Kidney epithelial cell (primary cell): ENCODE results near the gene CRCP. TPM values are rescaled to one million over a fixed set of nuclear protein-coding genes. Genes with fewer than 3 reads are reported as not detected.

ENCODE experiments used
- DNase-seq: peaks from one replicate; pipeline ENCODE4 v3.0.0-alpha.2; 2010; ENCODE audit warnings: low read depth
- H3K27me3 ChIP-seq: 2 replicates; pipeline ENCODE4 v1.6.0; 2011; ENCODE audit warnings: low read length; ENCODE audit not compliant: control insufficient read depth, insufficient read depth
- H3K36me3 ChIP-seq: 2 replicates; pipeline ENCODE4 v1.5.1; 2011; ENCODE audit warnings: low read length; ENCODE audit not compliant: control insufficient read depth, insufficient read depth
- H3K4me3 ChIP-seq: 2 replicates; pipeline ENCODE4 v1.5.1; 2011; ENCODE audit warnings: low read depth, mild to moderate bottlenecking, control low read depth, low read length
- total RNA-seq: library from RNA; depleted of rRNA; stranded (reverse); fragments of >200 nt; gene quantifications from 2 replicates; pipeline ENCODE4 v1.2.3, GENCODE V29; 2015
- TF ChIP-seq, protein P1 (sequence below): IDR thresholded peaks from 2 replicates; pipeline ENCODE4 v1.5.1; 2011; ENCODE audit warnings: mild to moderate bottlenecking, moderate library complexity, low read length, control low read depth, inconsistent platforms; ENCODE audit not compliant: insufficient read depth, poor library complexity, severe bottlenecking

The CRCP gene
- total RNA-seq, 1 donor from 2014 or later = 38.5 TPM

DNA sequence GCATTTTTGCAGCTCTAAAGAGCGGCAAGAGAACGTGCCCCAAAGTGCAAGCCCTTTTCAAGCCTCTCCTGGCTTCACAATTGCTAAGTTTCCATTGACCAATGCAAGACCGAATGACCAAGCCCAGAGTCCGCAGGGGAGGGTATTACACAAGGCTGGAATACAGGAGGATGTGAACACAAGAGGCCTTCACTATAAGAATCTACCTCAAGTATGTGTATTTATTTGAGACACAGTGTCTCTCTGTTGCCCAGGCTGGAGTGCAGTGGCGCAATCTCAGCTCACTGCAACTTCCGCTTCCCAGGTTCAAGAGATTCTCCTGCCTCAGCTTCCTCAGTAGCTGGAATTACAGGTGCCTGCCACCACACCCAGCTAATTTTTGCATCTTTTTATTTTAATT, 68.3 kb downstream of the CRCP start:
- DNase-seq = no peak
- no peak overlapping the region for H3K4me3 ChIP-seq
- TF ChIP-seq, protein P1, sequence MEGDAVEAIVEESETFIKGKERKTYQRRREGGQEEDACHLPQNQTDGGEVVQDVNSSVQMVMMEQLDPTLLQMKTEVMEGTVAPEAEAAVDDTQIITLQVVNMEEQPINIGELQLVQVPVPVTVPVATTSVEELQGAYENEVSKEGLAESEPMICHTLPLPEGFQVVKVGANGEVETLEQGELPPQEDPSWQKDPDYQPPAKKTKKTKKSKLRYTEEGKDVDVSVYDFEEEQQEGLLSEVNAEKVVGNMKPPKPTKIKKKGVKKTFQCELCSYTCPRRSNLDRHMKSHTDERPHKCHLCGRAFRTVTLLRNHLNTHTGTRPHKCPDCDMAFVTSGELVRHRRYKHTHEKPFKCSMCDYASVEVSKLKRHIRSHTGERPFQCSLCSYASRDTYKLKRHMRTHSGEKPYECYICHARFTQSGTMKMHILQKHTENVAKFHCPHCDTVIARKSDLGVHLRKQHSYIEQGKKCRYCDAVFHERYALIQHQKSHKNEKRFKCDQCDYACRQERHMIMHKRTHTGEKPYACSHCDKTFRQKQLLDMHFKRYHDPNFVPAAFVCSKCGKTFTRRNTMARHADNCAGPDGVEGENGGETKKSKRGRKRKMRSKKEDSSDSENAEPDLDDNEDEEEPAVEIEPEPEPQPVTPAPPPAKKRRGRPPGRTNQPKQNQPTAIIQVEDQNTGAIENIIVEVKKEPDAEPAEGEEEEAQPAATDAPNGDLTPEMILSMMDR = no peak
- H3K27me3 ChIP-seq = no peaks in the 10 kb centered on the region
- no peaks in the 10 kb centered on the region for H3K36me3 ChIP-seq

DNA sequence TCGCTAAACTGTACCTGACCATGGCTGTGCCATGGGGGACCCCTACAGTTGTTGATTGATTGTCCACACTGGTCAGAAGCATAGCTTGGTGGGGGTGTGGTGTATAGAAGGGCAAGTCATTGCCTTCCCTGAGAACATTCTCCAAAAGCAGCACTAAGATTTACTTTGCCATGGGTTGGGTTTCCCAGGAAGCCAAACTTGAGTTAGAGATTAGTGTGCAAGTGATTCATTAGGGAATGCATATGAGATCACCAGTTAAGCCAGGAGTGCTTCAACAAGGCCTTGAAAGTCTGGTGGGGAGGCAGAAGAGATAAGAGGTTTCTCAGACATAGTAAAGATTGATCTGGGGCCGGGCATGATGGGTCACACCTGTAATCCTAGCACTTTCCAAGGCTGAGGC, 69.1 kb downstream of the CRCP start:
- H3K36me3 ChIP-seq = no peaks in the 10 kb centered on the region
- TF ChIP-seq, protein P1 = no peak
- H3K27me3 ChIP-seq = no peaks in the 10 kb centered on the region
- no peak overlapping the region for H3K4me3 ChIP-seq
- peak; percentile 59 for DNase-seq

DNA sequence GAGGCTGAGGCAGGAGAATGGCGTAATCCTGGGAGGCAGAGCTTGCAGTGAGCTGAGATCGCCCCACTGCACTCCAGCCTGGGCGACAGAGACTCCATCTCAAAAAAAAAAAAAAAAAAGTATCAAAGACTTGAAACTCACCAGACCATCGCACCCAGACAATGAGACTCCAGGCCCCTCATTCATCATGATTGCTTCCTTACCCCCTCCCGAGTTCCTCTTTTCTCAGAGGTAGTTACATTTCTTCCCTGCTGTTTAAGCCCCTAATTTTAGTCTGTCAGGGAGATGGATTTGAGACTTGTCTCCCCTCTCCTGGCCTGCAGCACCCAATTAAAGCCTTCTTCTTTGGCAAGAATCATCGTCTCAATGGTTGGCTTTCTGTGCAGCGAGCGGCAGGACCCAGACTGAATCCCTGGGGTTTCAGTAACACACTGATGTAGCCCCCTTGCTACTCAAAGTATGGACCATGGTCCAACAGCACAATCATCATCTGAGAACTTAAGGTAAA, 71.1 kb downstream of the CRCP start:
- TF ChIP-seq, protein P1 = no peak
- Histone ChIP-seq H3K36me3 (no peaks in the 10 kb centered on the region), H3K27me3 (no peaks in the 10 kb centered on the region), H3K4me3 (no peak overlapping the region)
- no peak for DNase-seq

DNA sequence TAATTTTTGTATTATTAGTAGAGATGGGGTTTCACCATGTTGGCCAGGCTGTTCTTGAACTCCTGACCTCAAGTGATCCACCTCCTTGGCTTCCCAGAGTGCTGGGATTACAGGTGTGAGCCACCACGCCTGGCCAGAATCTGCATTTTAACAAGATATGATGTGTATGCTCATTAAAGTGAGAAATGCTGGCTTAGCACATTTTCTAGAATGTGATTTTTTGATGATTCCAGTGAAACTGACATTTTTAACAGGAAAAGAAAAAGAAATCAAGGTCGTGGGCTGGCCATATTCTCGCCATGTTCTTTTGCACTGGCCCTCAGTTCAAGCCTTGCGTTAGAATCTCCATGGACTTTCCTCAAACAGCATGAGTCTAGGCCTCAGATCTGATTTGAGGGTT, 72.3 kb downstream of the CRCP start:
- TF ChIP-seq, protein P1 = no peak
- Histone ChIP-seq H3K4me3 (no peak overlapping the region), H3K36me3 (no peaks in the 10 kb centered on the region), H3K27me3 (no peaks in the 10 kb centered on the region)
- no peak for DNase-seq

DNA sequence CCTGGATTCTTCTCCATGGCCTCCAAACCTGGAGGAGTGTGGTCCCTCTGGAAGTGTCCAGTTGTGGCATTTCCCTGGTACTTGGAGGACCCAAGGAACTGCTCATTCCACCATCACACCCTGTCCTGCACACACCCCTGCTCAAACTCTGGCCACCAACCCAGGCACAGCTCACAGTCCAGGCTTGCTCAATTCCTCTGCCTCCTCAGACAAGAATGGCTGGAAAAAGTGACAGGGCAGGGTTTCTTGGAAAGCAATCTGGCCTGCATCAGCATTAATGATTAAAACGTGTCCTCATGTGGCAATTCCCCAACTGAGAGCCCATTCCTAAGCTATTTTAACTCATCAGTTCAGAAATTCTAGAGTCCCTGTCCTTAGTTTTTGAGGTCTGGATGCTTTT, 73.3 kb downstream of the CRCP start:
- Histone ChIP-seq H3K36me3 (no peaks in the 10 kb centered on the region), H3K4me3 (no peak overlapping the region), H3K27me3 (no peaks in the 10 kb centered on the region)
- TF ChIP-seq, protein P1 = no peak
- DNase-seq = no peak

DNA sequence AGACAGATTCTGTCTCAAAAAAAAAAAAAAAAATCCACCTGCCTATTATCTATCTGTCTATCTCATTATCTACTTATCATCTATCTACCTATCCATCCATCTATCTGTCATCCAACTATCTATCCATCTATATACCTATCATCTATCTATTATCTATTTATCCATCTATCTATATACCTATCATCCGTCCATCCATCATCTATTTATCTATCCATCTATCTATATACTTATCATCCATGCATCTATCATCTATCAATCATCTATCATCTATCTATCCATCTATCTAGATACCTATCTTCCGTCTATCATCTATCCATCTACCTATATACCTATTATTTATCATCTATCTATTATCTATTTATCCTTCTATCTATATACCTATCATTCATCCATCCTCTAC, 74.0 kb downstream of the CRCP start:
- Histone ChIP-seq H3K27me3 (no peaks in the 10 kb centered on the region), H3K4me3 (no peak overlapping the region), H3K36me3 (no peaks in the 10 kb centered on the region)
- TF ChIP-seq, protein P1 = no peak
- DNase-seq = no peak
